ENCODE measurements around the gene CCDC27. TPM values are rescaled to one million over a fixed set of nuclear protein-coding genes. Genes with fewer than 3 reads are reported as not detected.

The CCDC27 gene
- total RNA-seq, 1 donor from 2014 or later: not detected

- H3K9me3 ChIP-seq: no peaks in the 10 kb centered on the region
- H3K27ac ChIP-seq: no peak overlapping the region
- DNase-seq (ENCODE audit: low spot score in 2 of 2): no peak
- intact Hi-C loops (cut with DNase I): no loop called here
- H3K36me3 ChIP-seq: peaks cover 30 to 52% of the 10 kb centered on the region in 2 donors
- H3K4me3 ChIP-seq: no peak overlapping the region
- H3K27me3 ChIP-seq: no peaks in the 10 kb centered on the region
- TF ChIP-seq CTCF (IDR thresholded peaks at IDR 0.05): no peak
- no peaks in the 10 kb centered on the region for H3K4me1 ChIP-seq
These were observed 16.6 kb upstream of the CCDC27 start for GRCh38 chr1:3735688-3736087.

GRCh38 chr1:3736131-3736561 lies 16.1 kb upstream of the CCDC27 start:
- intact Hi-C loops (cut with DNase I): no loop called here
- H3K9me3 ChIP-seq: no peaks in the 10 kb centered on the region
- peaks cover 30 to 56% of the 10 kb centered on the region in 2 donors for H3K36me3 ChIP-seq
- H3K27ac ChIP-seq: no peak overlapping the region
- H3K27me3 ChIP-seq: no peaks in the 10 kb centered on the region
- H3K4me1 ChIP-seq: no peaks in the 10 kb centered on the region
- TF ChIP-seq CTCF (IDR thresholded peaks at IDR 0.05): no peak
- DNase-seq (ENCODE audit: low spot score in 2 of 2): no peak
- H3K4me3 ChIP-seq: no peak overlapping the region

- no peak overlapping the region for H3K4me3 ChIP-seq
- TF ChIP-seq CTCF (IDR thresholded peaks at IDR 0.05): no peak
- H3K27me3 ChIP-seq: no peaks in the 10 kb centered on the region
- no peak for DNase-seq (ENCODE audit: low spot score in 2 of 2)
- no peak overlapping the region for H3K27ac ChIP-seq
- peaks cover 33 to 62% of the 10 kb centered on the region in 2 donors for H3K36me3 ChIP-seq
- H3K4me1 ChIP-seq: no peaks in the 10 kb centered on the region
- intact Hi-C loops (cut with DNase I): no loop called here
- no peaks in the 10 kb centered on the region for H3K9me3 ChIP-seq
These were observed 15.5 kb upstream of the CCDC27 start for GRCh38 chr1:3736708-3737107.

GRCh38 chr1:3738943-3739342 lies 13.3 kb upstream of the CCDC27 start:
- no peak for TF ChIP-seq CTCF (IDR thresholded peaks at IDR 0.05)
- no peak for DNase-seq (ENCODE audit: low spot score in 2 of 2)
- intact Hi-C loops (cut with DNase I): no loop called here
- H3K27me3 ChIP-seq: no peaks in the 10 kb centered on the region
- H3K4me1 ChIP-seq: no peaks in the 10 kb centered on the region
- no peak overlapping the region for H3K27ac ChIP-seq
- no peak overlapping the region for H3K4me3 ChIP-seq
- H3K9me3 ChIP-seq: no peaks in the 10 kb centered on the region
- H3K36me3 ChIP-seq: peaks cover 45 to 76% of the 10 kb centered on the region in 2 donors

- H3K36me3 ChIP-seq: peaks cover 45 to 78% of the 10 kb centered on the region in 2 donors
- TF ChIP-seq CTCF (IDR thresholded peaks at IDR 0.05): no peak
- H3K9me3 ChIP-seq: no peaks in the 10 kb centered on the region
- no peaks in the 10 kb centered on the region for H3K4me1 ChIP-seq
- intact Hi-C loops (cut with DNase I): no loop called here
- no peaks in the 10 kb centered on the region for H3K27me3 ChIP-seq
- no peak overlapping the region for H3K27ac ChIP-seq
- no peak overlapping the region for H3K4me3 ChIP-seq
- DNase-seq (ENCODE audit: low spot score in 2 of 2): no peak
These were observed 12.2 kb upstream of the CCDC27 start for GRCh38 chr1:3740042-3740441.

GRCh38 chr1:3740752-3741151 lies 11.5 kb upstream of the CCDC27 start:
- H3K27me3 ChIP-seq: no peaks in the 10 kb centered on the region
- H3K36me3 ChIP-seq: peaks cover 45 to 70% of the 10 kb centered on the region in 2 donors
- DNase-seq (ENCODE audit: low spot score in 2 of 2): no peak
- intact Hi-C loops (cut with DNase I): no loop called here
- no peaks in the 10 kb centered on the region for H3K4me1 ChIP-seq
- no peaks in the 10 kb centered on the region for H3K9me3 ChIP-seq
- TF ChIP-seq CTCF (IDR thresholded peaks at IDR 0.05): no peak
- no peak overlapping the region for H3K4me3 ChIP-seq
- no peak overlapping the region for H3K27ac ChIP-seq

All from ascending aorta (tissue), 2 donors.